Parathyroid adenoma (tissue), 2 donors: Measurements from ENCODE around the gene CCDC38.

Experiments
- H2AFZ ChIP-seq: fragments of 300-600 bp; sonication (generic); one replicate; pipeline ENCODE4 v1.7.0; 2017; ENCODE audit warnings: antibody characterized with exemption, mild to moderate bottlenecking
- H3K27ac ChIP-seq: fragments of 300-600 bp; sonication (generic); one replicate; pipeline ENCODE4 v1.7.0; 2017
- H3K27me3 ChIP-seq: fragments of 300-600 bp; sonication (generic); one replicate; pipeline ENCODE4 v1.7.0; 2017; ENCODE audit warnings: low read length; ENCODE audit not compliant: control insufficient read depth, insufficient read depth
- H3K36me3 ChIP-seq: fragments of 300-600 bp; sonication (generic); one replicate; pipeline ENCODE4 v1.7.0; 2017; ENCODE audit warnings: low read length; ENCODE audit not compliant: control insufficient read depth, insufficient read depth
- H3K4me1 ChIP-seq: fragments of 300-600 bp; sonication (generic); one replicate; pipeline ENCODE4 v1.7.0; 2017; ENCODE audit warnings: control low read depth
- H3K4me2 ChIP-seq: fragments of 300-600 bp; sonication (generic); one replicate; pipeline ENCODE4 v1.7.0; 2017; ENCODE audit warnings: low read length
- H3K4me3 ChIP-seq: fragments of 300-600 bp; sonication (generic); one replicate; pipeline ENCODE4 v1.7.0; 2017; ENCODE audit warnings: low read depth, low read length
- H3K79me2 ChIP-seq: fragments of 300-600 bp; sonication (generic); one replicate; pipeline ENCODE4 v1.7.0; 2017; ENCODE audit warnings: control low read depth
- H3K9ac ChIP-seq: fragments of 300-600 bp; sonication (generic); one replicate; pipeline ENCODE4 v1.7.0; 2017; ENCODE audit warnings: mild to moderate bottlenecking
- H3K9me3 ChIP-seq: fragments of 300-600 bp; sonication (generic); one replicate; pipeline ENCODE4 v1.7.0; 2017; ENCODE audit warnings: low read length; ENCODE audit not compliant: control insufficient read depth
- CTCF ChIP-seq: fragments of 300-600 bp; sonication (generic); IDR thresholded peaks from one replicate; pipeline ENCODE4 v1.7.0; 2017; ENCODE audit warnings: antibody characterized with exemption, mild to moderate bottlenecking
- donor health status: primary hyperparathyroidism.

CCDC38 gene

GRCh38 chr12:95942524-95943329 is at the start of gene CCDC38:
Gene CCDC38 (minus strand): TSS chr12:95942614. CDS start chr12:95936509, 6,105 bp downstream.
- no peaks in the 10 kb centered on the region for H3K27me3 ChIP-seq
- peak within 1 kb of the TSS; percentile 82 for H2AFZ ChIP-seq
- peak within 1 kb of the TSS; percentile 53 for H3K27ac ChIP-seq
- no peaks in the 10 kb centered on the region for H3K9me3 ChIP-seq
- no peak within 1 kb of the TSS for H3K9ac ChIP-seq
- H3K4me2 ChIP-seq, result peak within 1 kb of the TSS; percentile 78
- H3K79me2 ChIP-seq, result no peaks in the 10 kb centered on the region
- H3K4me3 ChIP-seq, result peak within 1 kb of the TSS; percentile 92
- no peaks in the 10 kb centered on the region for H3K36me3 ChIP-seq
- no peak for TF ChIP-seq CTCF
- H3K4me1 ChIP-seq, result peaks cover 3% of the 10 kb centered on the region

- Histone ChIP-seq H3K9me3 (no peaks in the 10 kb centered on the region), H3K36me3 (no peaks in the 10 kb centered on the region), H3K27me3 (no peaks in the 10 kb centered on the region), H3K4me3 (no peak overlapping the region), H2AFZ (no peak overlapping the region), H3K9ac (no peak overlapping the region), H3K27ac (no peak overlapping the region), H3K79me2 (no peaks in the 10 kb centered on the region), H3K4me2 (no peak overlapping the region), H3K4me1 (no peaks in the 10 kb centered on the region)
- no peak for TF ChIP-seq CTCF
These were observed 47.7 kb upstream of the CCDC38 start for GRCh38 chr12:95990136-95990535.

GRCh38 chr12:95989504-95990123 is 47.2 kb upstream of the CCDC38 start:
- Histone ChIP-seq H3K9ac (no peak overlapping the region), H3K36me3 (no peaks in the 10 kb centered on the region), H3K4me3 (no peak overlapping the region), H3K27me3 (no peaks in the 10 kb centered on the region), H3K27ac (no peak overlapping the region), H3K79me2 (no peaks in the 10 kb centered on the region), H2AFZ (no peak overlapping the region), H3K9me3 (no peaks in the 10 kb centered on the region), H3K4me1 (no peaks in the 10 kb centered on the region), H3K4me2 (no peak overlapping the region)
- no peak for TF ChIP-seq CTCF

GRCh38 chr12:95988506-95989275 is 46.3 kb upstream of the CCDC38 start:
- H3K4me2 ChIP-seq, result no peak overlapping the region
- H3K36me3 ChIP-seq, result no peaks in the 10 kb centered on the region
- H3K27me3 ChIP-seq, result no peaks in the 10 kb centered on the region
- H3K9me3 ChIP-seq, result no peaks in the 10 kb centered on the region
- no peak overlapping the region for H2AFZ ChIP-seq
- TF ChIP-seq CTCF, result no peak
- H3K4me3 ChIP-seq, result no peak overlapping the region
- no peaks in the 10 kb centered on the region for H3K4me1 ChIP-seq
- no peak overlapping the region for H3K27ac ChIP-seq
- H3K79me2 ChIP-seq, result no peaks in the 10 kb centered on the region
- H3K9ac ChIP-seq, result no peak overlapping the region
